GM12878 (cell line): Measurements from ENCODE around the gene ANAPC2. TPM values are rescaled to one million over a fixed set of nuclear protein-coding genes. Genes with fewer than 3 reads are reported as not detected.

Experiments
- ATAC-seq: fragments of 200-7000 bp; cut with Tn5 transposase; 3 replicates; pipeline ENCODE4 v1.9.1; 2020; ENCODE audit warnings: mild to moderate bottlenecking, moderate library complexity
- BruUV-seq: library from RNA; stranded (reverse); fragments of 400-500 nt; replicated peaks from 2 replicates; lab custom pipeline; 2021; lab: Mats Ljungman, UMichigan
- CTCF ChIA-PET: fragments of 300-600 bp; sonication (Branson Sonifier 250); formaldehyde crosslinking; extraction: SDS; loops from one replicate; lab custom pipeline; 2021; ENCODE audit warnings: inconsistent platforms; lab: Yijun Ruan, JAX
- POLR2A ChIA-PET: fragments of 350-600 bp; formaldehyde crosslinking; extraction: SDS; loops from one replicate; lab custom pipeline; 2021; ENCODE audit warnings: inconsistent platforms; lab: Charles Lee
- RAD21 ChIA-PET: fragments of 300-600 bp; sonication (Branson Sonifier 250); formaldehyde crosslinking; loops from one replicate; lab custom pipeline; 2023; ENCODE audit warnings: antibody characterized with exemption; ENCODE audit not compliant: unreplicated experiment; lab: Charles Lee
- SMC1A ChIA-PET: fragments of 300-600 bp; sonication (Branson Sonifier 250); formaldehyde crosslinking; loops from one replicate; lab custom pipeline; 2023; ENCODE audit not compliant: unreplicated experiment, uncharacterized antibody; lab: Charles Lee
- DNase-seq: peaks from one replicate; pipeline ENCODE4 v3.0.0-alpha.2; 2011; ENCODE audit warnings: low read depth, low spot score
- FAIRE-seq: peaks from 3 replicates; lab custom pipeline; 2011; peaks lifted over from hg19 to GRCh38; lab: Jason Lieb, UNC
- H2AFZ ChIP-seq: 2 replicates; pipeline ENCODE4 v1.6.0; 2011; ENCODE audit warnings: low read depth, low read length, control low read depth; ENCODE audit not compliant: control insufficient read depth
- H3K27ac ChIP-seq: 2 replicates; pipeline ENCODE4 v1.5.1; 2011; ENCODE audit warnings: control low read depth; ENCODE audit not compliant: control insufficient read depth, insufficient read depth
- H3K27me3 ChIP-seq, 2 experiments: replicated peaks in 1 of 2; 2 replicates each; pipeline versions ENCODE4 v1.6.0 to v1.6.1; 2011; ENCODE audit warnings: low read length in 1 of 2; ENCODE audit not compliant: control insufficient read depth in 2 of 2, insufficient read depth in 2 of 2
- H3K36me3 ChIP-seq, 2 experiments: 2 replicates each; pipeline ENCODE4 v1.5.1; 2011; ENCODE audit warnings: low read length in 1 of 2; ENCODE audit not compliant: control insufficient read depth in 2 of 2, insufficient read depth in 2 of 2
- H3K4me1 ChIP-seq: 2 replicates; pipeline ENCODE4 v1.6.1; 2011; ENCODE audit warnings: mild to moderate bottlenecking, low read length, moderate library complexity, mixed read lengths; ENCODE audit not compliant: control insufficient read depth, insufficient read depth
- H3K4me2 ChIP-seq: 2 replicates; pipeline ENCODE4 v1.6.0; 2011; ENCODE audit warnings: control low read depth; ENCODE audit not compliant: control insufficient read depth, insufficient read depth
- H3K4me3 ChIP-seq: fragments of 200-600 bp; sonication (generic); 2 replicates; pipeline ENCODE4 v1.5.1; 2016
- H3K79me2 ChIP-seq: 2 replicates; pipeline ENCODE4 v1.6.0; 2011; ENCODE audit warnings: low read length; ENCODE audit not compliant: control insufficient read depth, insufficient read depth
- H3K9ac ChIP-seq: 2 replicates; pipeline ENCODE4 v1.8.0; 2011; ENCODE audit warnings: low read length, control low read depth, mixed read lengths; ENCODE audit not compliant: control insufficient read depth, insufficient read depth
- H3K9me3 ChIP-seq: replicated peaks from 3 replicates; pipeline ENCODE4 v1.5.1; 2011; ENCODE audit warnings: mild to moderate bottlenecking, low read length; ENCODE audit not compliant: control insufficient read depth, insufficient read depth
- H4K20me1 ChIP-seq: 2 replicates; pipeline ENCODE4 v1.6.0; 2011; ENCODE audit not compliant: control insufficient read depth, insufficient read depth
- BHLHE40 ChIP-seq, 2 experiments: fragments of 450-650 bp in 1 of 2; IDR thresholded peaks; 2 replicates each; pipeline ENCODE4 v1.6.1; 2011 to 2017; ENCODE audit warnings: low read depth in 2 of 2, borderline replicate concordance in 1 of 2, improper control_type of control experiment in 1 of 2, low read length in 1 of 2, mild to moderate bottlenecking in 1 of 2
- CHD2 ChIP-seq: IDR thresholded peaks from 2 replicates; pipeline ENCODE4 v1.6.1; 2011; ENCODE audit warnings: low read depth, low read length, improper control_type of control experiment, borderline replicate concordance
- EED ChIP-seq: sonication (generic); IDR thresholded peaks from 2 replicates; pipeline ENCODE4 v1.6.1; 2016; ENCODE audit warnings: antibody characterized with exemption, low read depth
- MAX ChIP-seq: IDR thresholded peaks from 2 replicates; pipeline ENCODE4 v1.6.1; 2012; ENCODE audit warnings: low read depth, low read length, improper control_type of control experiment
- SUZ12 ChIP-seq: fragments of 200-600 bp; sonication (generic); IDR thresholded peaks from one replicate; pipeline ENCODE4 v1.6.1; 2018; ENCODE audit warnings: antibody characterized with exemption, mild to moderate bottlenecking; ENCODE audit not compliant: unreplicated experiment
- ZBTB4 ChIP-seq: fragments of 450-650 bp; formaldehyde crosslinking; IDR thresholded peaks from 2 replicates; pipeline ENCODE4 v1.4.0; 2022; ENCODE audit warnings: mild to moderate bottlenecking, moderate library complexity
- whole genome bisulfite sequencing: methylation state at CpG from one replicate; pipeline ENCODE4 v1.1.6; 2016; ENCODE audit warnings: low lambda C conversion rate; ENCODE audit not compliant: insufficient replicate concordance, insufficient coverage; ENCODE audit errors: missing lambda C conversion rate; 5-methylcytosine and 5-hydroxymethylcytosine counted together
- in situ Hi-C: fragments of 300-500 bp; cut with MboI; formaldehyde crosslinking; loops from 9 replicates; pipeline ENCODE4 v1.14.3; 2018; ENCODE audit warnings: mixed read lengths
- intact Hi-C: fragments of 100-400 bp; cut with micrococcal nuclease; formaldehyde crosslinking; loops from one replicate; pipeline ENCODE4 v1.14.2; 2022; ENCODE audit not compliant: unreplicated experiment
- polyA plus RNA-seq, 11 experiments: library from polyadenylated mRNA; depleted of rRNA in 4 of 11; unstranded in 6 of 11; stranded (reverse) in 5 of 11; fragments of >200 nt; fragmentation: Nextera tagmentation in 4 of 11; fragmentation: Illumina TruSeq in 1 of 11; extraction: Ambion mirVana in 4 of 11; extraction: Trizol in 1 of 11; gene quantifications; 1 replicate in 1 of 11; 2 replicates in 10 of 11; pipeline versions ENCODE4 v1.2.1 to v1.2.3, GENCODE V29; 2011 to 2016; ENCODE audit warnings: inconsistent platforms in 2 of 11, missing spikeins in 2 of 11, low read depth in 1 of 11
- total RNA-seq, 4 experiments: library from RNA; depleted of rRNA in 3 of 4; stranded (reverse); fragments of >200 nt in 3 of 4; fragmentation: Illumina TruSeq in 1 of 4; extraction: Trizol in 1 of 4; gene quantifications; 2 replicates each; pipeline versions ENCODE4 v1.2.1 to v1.2.3, GENCODE V29; 2013 to 2021

ANAPC2 gene
- total and polyA plus RNA-seq, 10 of the 15 experiments (the other 5 are each of a cell fraction or from before 2014, with no cell fraction given), result 0.03 to 65.2 (median 20.5) TPM

- no peak for TF ChIP-seq ZBTB4
These were observed 19.2 kb downstream of the ANAPC2 start (continued) for GRCh38 chr9:137168904-137169856.

GRCh38 chr9:137168573-137168903 is 19.8 kb downstream of the ANAPC2 start:
- no peak overlapping the region for H3K9ac ChIP-seq
- no peaks in the 10 kb centered on the region for H3K9me3 ChIP-seq
- no peaks in the 10 kb centered on the region for H3K79me2 ChIP-seq
- no peaks in the 10 kb centered on the region for H4K20me1 ChIP-seq
- H2AFZ ChIP-seq, result no peak overlapping the region
- DNase-seq, result no peak
- H3K4me3 ChIP-seq, result no peak overlapping the region
- POLR2A ChIA-PET, result interaction anchor here (0.9 to 4.4 kb wide), 6 partner anchors 10 to 82 kb away, joined by 3 to 37 read pairs (median 8); partner anchors contain the start of gene MAN1B1
- under 1% methylated on average over 19 of the region's 36 CpGs for WGBS
- intact Hi-C loops (no loop called here), in situ Hi-C loops (no loop called here)
- H3K27ac ChIP-seq, result no peak overlapping the region
- peaks cover 0 to 8% of the 10 kb centered on the region in 2 experiments; a peak in 3 of 4 replicates for H3K27me3 ChIP-seq
- RAD21 ChIA-PET, result interaction anchor here (0.8 to 4.3 kb wide), 5 partner anchors 18 to 73 kb away, joined by 3 to 25 read pairs (median 3); no protein-coding TSS in a partner anchor
- ATAC-seq, result peak; percentile 20
- SMC1A ChIA-PET, result interaction anchor here (1.0 kb wide), 1 partner anchor 11 kb away, joined by 3 read pairs; no protein-coding TSS in a partner anchor
- CTCF ChIA-PET, result interaction anchor here (1.4 kb wide), 1 partner anchor 38 kb away, joined by 3 read pairs; no protein-coding TSS in a partner anchor
- no peaks in the 10 kb centered on the region for H3K36me3 ChIP-seq
- no peak for FAIRE-seq
- H3K4me1 ChIP-seq, result peaks cover 8% of the 10 kb centered on the region; the same call in 1 of the 2 replicates
- TF ChIP-seq MAX (peak; percentile 43; the same call in 1 of the 2 replicates), EED (no peak), SUZ12 (peak; percentile 88), ZBTB4 (no peak), BHLHE40 (IDR thresholded peaks at IDR 0.05; ENCODE audit: borderline replicate concordance in 1 of 2, low read depth in 2 of 2, low read length in 1 of 2) (peak; percentile 26 to 71; a peak in 3 of 4 replicates), CHD2 (no peak)
- peak overlapping the region; percentile 82 for H3K4me2 ChIP-seq
- BruUV-seq, result no TSS peak
